DOHH2 (cell line): ENCODE measurements around the gene UNC13B.

Experiments used
- EZH2phosphoT487 ChIP-seq: fragments of 200-600 bp; sonication (generic); IDR thresholded peaks from 2 replicates; pipeline ENCODE4 v1.6.1; 2017; ENCODE audit warnings: borderline replicate concordance, mild to moderate bottlenecking, antibody characterized with exemption, low read length, moderate library complexity, mixed read lengths
- TF ChIP-seq, protein P1 (sequence below): fragments of 200-600 bp; sonication (generic); IDR thresholded peaks from one replicate; pipeline ENCODE4 v1.5.1; 2014; ENCODE audit warnings: antibody characterized with exemption, mild to moderate bottlenecking, low read depth, low read length; ENCODE audit not compliant: poor library complexity, severe bottlenecking

DNA sequence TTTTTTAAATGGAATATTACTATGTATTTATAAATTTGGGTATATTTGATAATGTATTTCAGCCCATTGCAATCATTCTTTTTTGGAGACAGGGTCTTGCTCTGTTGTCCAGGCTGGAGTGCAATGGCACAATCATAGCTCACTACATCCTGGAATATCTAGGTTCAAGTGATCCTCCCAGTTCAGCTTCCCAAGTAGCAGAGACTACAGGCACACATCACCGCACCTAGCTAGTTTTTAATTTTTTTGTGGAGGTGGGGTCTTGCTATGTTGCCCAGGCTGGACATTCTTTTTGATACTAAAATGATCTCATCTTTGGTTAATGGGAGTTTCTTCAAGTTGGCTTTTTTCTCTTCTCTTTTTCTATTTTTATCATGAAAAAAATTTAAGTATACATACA lies 91.3 kb downstream of the UNC13B start:
- TF ChIP-seq, protein P1, sequence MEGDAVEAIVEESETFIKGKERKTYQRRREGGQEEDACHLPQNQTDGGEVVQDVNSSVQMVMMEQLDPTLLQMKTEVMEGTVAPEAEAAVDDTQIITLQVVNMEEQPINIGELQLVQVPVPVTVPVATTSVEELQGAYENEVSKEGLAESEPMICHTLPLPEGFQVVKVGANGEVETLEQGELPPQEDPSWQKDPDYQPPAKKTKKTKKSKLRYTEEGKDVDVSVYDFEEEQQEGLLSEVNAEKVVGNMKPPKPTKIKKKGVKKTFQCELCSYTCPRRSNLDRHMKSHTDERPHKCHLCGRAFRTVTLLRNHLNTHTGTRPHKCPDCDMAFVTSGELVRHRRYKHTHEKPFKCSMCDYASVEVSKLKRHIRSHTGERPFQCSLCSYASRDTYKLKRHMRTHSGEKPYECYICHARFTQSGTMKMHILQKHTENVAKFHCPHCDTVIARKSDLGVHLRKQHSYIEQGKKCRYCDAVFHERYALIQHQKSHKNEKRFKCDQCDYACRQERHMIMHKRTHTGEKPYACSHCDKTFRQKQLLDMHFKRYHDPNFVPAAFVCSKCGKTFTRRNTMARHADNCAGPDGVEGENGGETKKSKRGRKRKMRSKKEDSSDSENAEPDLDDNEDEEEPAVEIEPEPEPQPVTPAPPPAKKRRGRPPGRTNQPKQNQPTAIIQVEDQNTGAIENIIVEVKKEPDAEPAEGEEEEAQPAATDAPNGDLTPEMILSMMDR: no peak
- TF ChIP-seq EZH2phosphoT487: no peak
